Measurements from ENCODE around the gene EFCAB8. TPM values are rescaled to one million over a fixed set of nuclear protein-coding genes. Genes with fewer than 3 reads are reported as not detected.

Gene EFCAB8
- total and polyA plus RNA-seq, 9 donors = 0.08 to 0.20 TPM; not detected in 7

- whole genome bisulfite sequencing, 3 donors = 81 to 84% (median 81%) methylated on average over 17 of the region's 17 CpGs
- Histone ChIP-seq H3K4me3 (no peak overlapping the region), H3K27ac (no peak overlapping the region), H3K4me1 (ENCODE audit: insufficient read depth) (no peaks in the 10 kb centered on the region), H3K27me3 (no peaks in the 10 kb centered on the region), H3K9me3 (no peaks in the 10 kb centered on the region), H3K36me3 (no peaks in the 10 kb centered on the region)
- no peak for DNase-seq
- TF ChIP-seq EP300 (IDR thresholded peaks at IDR 0.05) (no peak), CTCF (IDR thresholded peaks at IDR 0.05) (no peak), POLR2A (IDR thresholded peaks at IDR 0.05) (no peak)
- intact Hi-C loops (cut with DNase I) = no loop called here
Measured at GRCh38 chr20:32925481-32926196, 66.9 kb downstream of the EFCAB8 start.

GRCh38 chr20:32929162-32929561 is 70.4 kb downstream of the EFCAB8 start:
- no peak overlapping the region for H3K4me3 ChIP-seq
- no peak overlapping the region for H3K27ac ChIP-seq
- H3K9me3 ChIP-seq = no peaks in the 10 kb centered on the region
- TF ChIP-seq POLR2A (IDR thresholded peaks at IDR 0.05) (no peak), EP300 (IDR thresholded peaks at IDR 0.05) (no peak), CTCF (IDR thresholded peaks at IDR 0.05) (no peak)
- 75 to 81% (median 81%) methylated on average over 3 of the region's 3 CpGs for WGBS, 3 donors
- intact Hi-C loops (cut with DNase I) = no loop called here
- no peaks in the 10 kb centered on the region for H3K36me3 ChIP-seq
- no peaks in the 10 kb centered on the region for H3K4me1 ChIP-seq (ENCODE audit: insufficient read depth)
- H3K27me3 ChIP-seq = no peaks in the 10 kb centered on the region
- no peak for DNase-seq

GRCh38 chr20:32930181-32930580 is 71.5 kb downstream of the EFCAB8 start:
- no peaks in the 10 kb centered on the region for H3K4me1 ChIP-seq (ENCODE audit: insufficient read depth)
- H3K4me3 ChIP-seq = no peak overlapping the region
- no peaks in the 10 kb centered on the region for H3K9me3 ChIP-seq
- no peaks in the 10 kb centered on the region for H3K36me3 ChIP-seq
- no peak overlapping the region for H3K27ac ChIP-seq
- no peaks in the 10 kb centered on the region for H3K27me3 ChIP-seq
- WGBS, 3 donors = 79 to 83% (median 80%) methylated on average over 10 of the region's 10 CpGs
- intact Hi-C loops (cut with DNase I) = no loop called here
- TF ChIP-seq EP300 (IDR thresholded peaks at IDR 0.05) = no peak
- no peak for TF ChIP-seq POLR2A (IDR thresholded peaks at IDR 0.05)
- no peak for TF ChIP-seq CTCF (IDR thresholded peaks at IDR 0.05)
- DNase-seq = no peak

- Histone ChIP-seq H3K36me3 (no peaks in the 10 kb centered on the region), H3K27ac (no peak overlapping the region), H3K27me3 (no peaks in the 10 kb centered on the region), H3K4me3 (no peak overlapping the region), H3K9me3 (no peaks in the 10 kb centered on the region), H3K4me1 (ENCODE audit: insufficient read depth) (no peaks in the 10 kb centered on the region)
- intact Hi-C loops (cut with DNase I) = no loop called here
- no peak for DNase-seq
- WGBS, 3 donors = 71 to 87% (median 75%) methylated on average over 4 to 5 of the region's 5 CpGs
- TF ChIP-seq CTCF (IDR thresholded peaks at IDR 0.05) = no peak
Measured at GRCh38 chr20:32930701-32931100, 72.0 kb downstream of the EFCAB8 start.

Data from ovary (tissue), 9 donors.